DMS153 treated with DMSO at 0.1 percent for 48 hours (cell line): ENCODE measurements around the gene SFSWAP.
"Not testable (repeated sequence)": the region's sequence is repeated elsewhere in the genome, so short reads cannot be mapped to it uniquely, and the experiment has no call there.

Experiments
- DNase-seq: peaks from one replicate; lab custom pipeline; 2025; ENCODE audit not compliant: unreplicated experiment; lab: John Stamatoyannopoulos, UW

SFSWAP gene

GRCh38 chr12:131679186-131679585 is 31.7 kb upstream of the SFSWAP start:
- DNase-seq = not testable (repeated sequence)

- DNase-seq = not testable (repeated sequence)
Observed at GRCh38 chr12:131679816-131680215, 31.1 kb upstream of the SFSWAP start.

GRCh38 chr12:131680392-131681256 is 30.3 kb upstream of the SFSWAP start:
- DNase-seq = not testable (repeated sequence)

GRCh38 chr12:131681257-131681620 is 29.7 kb upstream of the SFSWAP start:
- DNase-seq = no peak

- DNase-seq = not testable (repeated sequence)
Observed at GRCh38 chr12:131681746-131682509, 29.0 kb upstream of the SFSWAP start.

GRCh38 chr12:131682510-131682895 is 28.4 kb upstream of the SFSWAP start:
- no peak for DNase-seq

- no peak for DNase-seq
Observed at GRCh38 chr12:131683266-131684014, 27.4 kb upstream of the SFSWAP start.

GRCh38 chr12:131684015-131684725 is 26.7 kb upstream of the SFSWAP start:
- no peak for DNase-seq

- DNase-seq = no peak
Observed at GRCh38 chr12:131687346-131688125, 23.4 kb upstream of the SFSWAP start.

- DNase-seq = no peak
Observed at GRCh38 chr12:131688131-131688844, 22.6 kb upstream of the SFSWAP start.

- no peak for DNase-seq
Observed at GRCh38 chr12:131688845-131689154, 22.1 kb upstream of the SFSWAP start.

GRCh38 chr12:131690320-131690719 is 20.6 kb upstream of the SFSWAP start:
- DNase-seq = no peak

GRCh38 chr12:131692431-131692830 is 18.5 kb upstream of the SFSWAP start:
- DNase-seq = no peak

- DNase-seq = no peak
Observed at GRCh38 chr12:131693149-131693548, 17.7 kb upstream of the SFSWAP start.

GRCh38 chr12:131694116-131694838 is 16.6 kb upstream of the SFSWAP start:
- DNase-seq = no peak

GRCh38 chr12:131695968-131696367 is 14.9 kb upstream of the SFSWAP start:
- DNase-seq = no peak

- no peak for DNase-seq
Observed at GRCh38 chr12:131698286-131698685, 12.6 kb upstream of the SFSWAP start.

GRCh38 chr12:131699434-131699833 is 11.5 kb upstream of the SFSWAP start:
- no peak for DNase-seq

GRCh38 chr12:131700271-131700670 is 10.6 kb upstream of the SFSWAP start:
- no peak for DNase-seq
